HG02981 (cell line): ENCODE measurements around the gene TREX2.
"Not testable (repeated sequence)": the region's sequence is repeated elsewhere in the genome, so short reads cannot be mapped to it uniquely, and the experiment has no call there.

Experiments used
- ATAC-seq: cut with Tn5 transposase; IDR thresholded peaks from one replicate; pipeline ENCODE4 v1.9.1; 2021; ENCODE audit warnings: mild to moderate bottlenecking, moderate library complexity; ENCODE audit not compliant: unreplicated experiment

TREX2 gene

GRCh38 chrX:153410888-153411254 is 35.0 kb downstream of the TREX2 start:
- no peak for ATAC-seq

DNA sequence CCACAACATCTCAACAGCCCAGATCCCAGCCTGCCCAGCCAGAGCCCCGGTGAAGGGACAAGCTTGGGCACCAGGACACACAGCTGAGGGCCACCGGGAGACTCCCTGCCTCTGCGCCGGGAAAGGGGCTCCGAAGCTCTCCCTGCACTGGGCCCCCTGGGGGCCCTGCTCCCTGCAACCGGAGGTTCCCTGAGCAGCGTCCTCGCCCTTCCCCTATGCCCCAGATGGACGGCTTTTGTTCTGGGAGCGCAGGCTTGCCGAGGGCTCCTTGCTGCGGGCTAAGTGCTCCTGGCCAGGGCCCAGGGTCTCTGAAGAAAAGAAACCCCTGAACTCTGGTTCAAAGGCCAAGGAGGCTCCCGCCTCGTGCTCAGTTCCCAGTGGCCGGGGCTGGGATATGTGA is 35.5 kb downstream of the TREX2 start:
- no peak for ATAC-seq

DNA sequence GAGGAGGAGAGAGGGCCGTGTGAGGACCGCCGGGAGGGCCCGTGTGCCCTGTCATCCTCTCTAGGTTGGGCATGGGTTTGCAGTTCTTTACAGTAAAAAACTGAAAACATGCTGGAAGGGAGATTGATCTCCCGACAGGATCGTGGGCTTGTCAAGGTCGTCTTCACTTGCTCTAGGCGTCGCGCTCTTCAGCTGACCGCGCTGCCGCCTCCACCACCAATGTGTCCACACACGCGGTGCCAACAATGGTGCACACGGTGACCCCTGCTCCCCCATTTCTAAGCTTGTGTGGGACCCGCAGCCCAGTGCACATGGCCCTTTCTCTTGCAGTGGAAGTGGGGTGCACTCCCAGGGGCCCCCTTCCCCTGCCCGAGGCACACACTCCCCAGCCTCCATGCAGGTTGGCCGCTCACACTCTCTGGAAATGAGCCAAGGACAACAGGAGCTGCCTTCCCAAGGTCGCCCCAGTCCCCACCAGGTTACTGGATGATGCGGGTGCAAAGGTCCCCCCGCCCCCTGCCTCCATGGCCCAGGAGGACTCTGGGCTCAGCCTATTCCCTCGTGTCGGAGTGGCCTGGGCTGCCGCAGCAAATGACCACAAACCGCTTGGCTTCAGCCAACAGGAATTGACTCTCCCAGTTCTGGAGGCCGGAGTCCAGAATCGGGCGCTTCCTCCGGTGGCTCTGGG is 36.3 kb downstream of the TREX2 start:
- ATAC-seq = no peak

DNA sequence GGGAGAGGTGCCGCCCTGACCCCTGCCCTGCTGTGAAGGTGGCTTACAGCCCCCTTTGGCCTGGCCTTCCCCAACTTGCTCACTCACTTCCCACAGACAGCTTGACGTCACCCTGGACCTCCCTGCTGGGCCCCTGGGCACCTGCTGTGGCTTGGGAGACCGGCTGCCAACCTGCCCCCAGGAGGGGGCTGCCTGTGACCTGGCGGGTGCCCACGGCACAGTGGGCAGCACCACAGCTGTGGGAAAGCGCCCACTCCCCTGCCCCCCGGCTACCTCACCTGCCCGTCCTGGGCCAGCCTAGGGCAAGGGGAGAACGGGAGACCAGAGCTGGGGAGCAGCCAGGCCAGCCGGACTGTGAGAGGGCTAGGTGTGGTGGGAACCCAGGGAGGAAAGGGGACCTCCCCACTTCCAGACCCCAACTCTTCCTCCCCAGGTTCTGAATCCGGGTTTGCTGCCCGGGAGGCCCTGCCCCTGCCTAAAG is 36.9 kb downstream of the TREX2 start:
- no peak for ATAC-seq

DNA sequence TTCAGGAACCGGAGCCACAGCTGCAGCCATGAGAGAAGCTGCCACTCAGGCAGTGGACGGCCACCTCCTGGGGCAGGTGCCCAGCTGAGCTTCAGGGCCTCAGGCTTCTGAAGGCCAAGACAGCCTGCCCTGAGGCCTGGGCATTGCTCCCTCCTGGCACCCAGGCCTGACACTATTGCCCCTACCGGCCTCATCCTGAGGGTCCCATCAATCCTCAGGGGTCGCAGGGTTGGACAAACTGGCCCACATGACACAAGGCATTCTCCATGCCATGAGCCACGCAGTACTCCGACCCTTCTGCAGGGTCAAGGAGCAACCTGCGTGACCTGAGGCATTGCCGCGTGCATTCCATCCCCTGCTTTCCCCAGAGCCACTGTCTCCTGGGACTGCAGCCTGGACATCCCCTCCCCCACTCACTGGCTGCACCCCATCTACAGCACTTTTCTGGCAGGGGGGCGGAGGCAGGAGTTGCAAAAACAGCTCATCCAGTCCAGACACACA is 37.6 kb downstream of the TREX2 start:
- ATAC-seq = no peak

DNA sequence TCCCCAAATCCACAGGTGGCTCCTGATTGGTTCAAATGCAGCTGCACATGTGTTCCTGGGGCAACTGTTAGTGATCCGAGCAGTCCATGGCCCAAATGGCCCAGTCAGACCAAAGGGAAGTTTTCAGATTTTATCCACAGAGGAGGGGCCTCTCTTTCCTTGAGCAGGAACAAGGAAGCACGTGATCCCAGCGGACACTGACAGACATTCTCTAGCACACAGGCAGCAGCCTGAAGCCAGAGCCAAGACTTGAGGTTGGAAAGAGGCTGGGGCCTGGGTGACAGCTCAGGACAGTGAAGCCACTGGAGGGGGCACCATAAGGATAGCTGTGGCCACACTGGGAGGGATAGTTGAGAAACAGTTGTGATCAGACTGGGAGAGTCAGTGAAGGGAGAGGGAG is 38.1 kb downstream of the TREX2 start:
- no peak for ATAC-seq

- ATAC-seq = no peak
Observed at GRCh38 chrX:153406903-153407302, 39.0 kb downstream of the TREX2 start.

- no peak for ATAC-seq
Observed at GRCh38 chrX:153406011-153406410, 39.8 kb downstream of the TREX2 start.

- no peak for ATAC-seq
Observed at GRCh38 chrX:153405426-153405825, 40.4 kb downstream of the TREX2 start.

DNA sequence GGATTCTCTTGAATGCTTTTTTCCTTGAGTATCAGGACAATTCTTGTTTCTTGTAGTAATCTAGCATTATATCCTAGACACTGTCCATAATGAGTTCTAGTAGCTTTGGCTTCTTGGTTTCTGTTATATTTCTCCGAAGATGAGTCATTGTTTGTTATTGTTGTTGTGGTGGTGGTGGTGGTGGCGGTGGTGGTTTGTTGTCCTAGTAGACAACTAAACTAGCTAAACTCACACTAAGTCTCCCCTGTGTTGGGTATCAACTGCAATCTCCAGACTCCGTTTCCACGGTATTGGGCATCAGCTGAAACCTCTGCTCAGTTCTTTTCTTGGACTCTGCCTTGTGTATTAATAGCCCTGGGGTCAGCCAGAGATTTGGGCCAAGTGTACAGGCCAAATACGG is 41.5 kb downstream of the TREX2 start:
- not testable (repeated sequence) for ATAC-seq

- ATAC-seq = no peak
Observed at GRCh38 chrX:153401133-153401764, 44.6 kb downstream of the TREX2 start, which contains the start of gene PNMA6E. Gene PNMA6E (minus strand): TSS chrX:153401350. CDS start chrX:153398849, 2,501 bp downstream.

DNA sequence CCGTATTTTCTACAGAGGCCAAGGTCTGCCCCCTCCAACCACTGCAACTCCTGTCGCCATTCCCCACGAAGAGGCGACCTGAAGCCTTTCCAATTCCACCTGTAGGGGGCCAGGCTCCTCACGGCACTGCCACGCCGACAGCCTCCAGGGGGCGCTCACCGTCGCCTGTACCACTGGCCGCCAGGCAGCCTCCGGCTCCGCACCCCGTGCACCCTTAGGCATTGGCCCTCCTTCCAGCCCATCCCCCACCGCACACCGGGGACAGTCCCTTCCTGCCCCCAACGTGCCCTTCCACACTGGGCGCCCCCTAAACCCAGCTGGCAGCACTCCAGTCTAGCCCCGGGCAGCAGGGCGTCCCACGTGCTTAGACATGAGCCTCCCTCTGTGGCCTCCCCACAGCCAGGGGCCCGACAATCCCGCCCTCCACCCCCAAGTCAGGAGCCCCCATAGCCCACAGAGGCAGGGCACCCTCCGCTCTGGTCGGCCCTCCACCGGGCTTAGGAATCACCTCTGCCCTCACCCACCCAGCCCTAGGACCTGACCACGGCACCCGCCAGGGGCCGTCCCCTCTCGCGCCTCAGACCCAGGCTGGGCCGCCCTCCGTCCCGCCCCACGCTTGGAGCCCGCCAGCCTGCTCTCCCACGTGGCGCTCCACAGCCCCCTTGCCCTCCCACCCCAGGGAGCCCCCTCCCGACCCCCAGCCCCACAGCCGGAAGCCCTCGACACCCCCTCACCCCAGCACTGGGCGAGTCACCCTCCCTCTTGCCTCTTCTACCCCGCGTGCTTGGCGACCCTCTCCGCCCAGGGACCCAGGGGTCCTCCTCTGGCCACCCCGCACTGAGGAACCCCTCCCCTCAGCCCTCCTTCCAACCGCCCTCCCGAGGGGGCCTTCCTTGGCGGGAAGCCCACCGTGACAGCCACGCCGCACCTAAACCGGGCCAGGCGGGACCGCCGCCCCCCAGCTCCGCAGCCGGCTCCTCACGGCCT is 45.4 kb downstream of the TREX2 start:
- no peak for ATAC-seq

GRCh38 chrX:153398275-153398960 is 47.4 kb downstream of the TREX2 start:
- no peak for ATAC-seq

DNA sequence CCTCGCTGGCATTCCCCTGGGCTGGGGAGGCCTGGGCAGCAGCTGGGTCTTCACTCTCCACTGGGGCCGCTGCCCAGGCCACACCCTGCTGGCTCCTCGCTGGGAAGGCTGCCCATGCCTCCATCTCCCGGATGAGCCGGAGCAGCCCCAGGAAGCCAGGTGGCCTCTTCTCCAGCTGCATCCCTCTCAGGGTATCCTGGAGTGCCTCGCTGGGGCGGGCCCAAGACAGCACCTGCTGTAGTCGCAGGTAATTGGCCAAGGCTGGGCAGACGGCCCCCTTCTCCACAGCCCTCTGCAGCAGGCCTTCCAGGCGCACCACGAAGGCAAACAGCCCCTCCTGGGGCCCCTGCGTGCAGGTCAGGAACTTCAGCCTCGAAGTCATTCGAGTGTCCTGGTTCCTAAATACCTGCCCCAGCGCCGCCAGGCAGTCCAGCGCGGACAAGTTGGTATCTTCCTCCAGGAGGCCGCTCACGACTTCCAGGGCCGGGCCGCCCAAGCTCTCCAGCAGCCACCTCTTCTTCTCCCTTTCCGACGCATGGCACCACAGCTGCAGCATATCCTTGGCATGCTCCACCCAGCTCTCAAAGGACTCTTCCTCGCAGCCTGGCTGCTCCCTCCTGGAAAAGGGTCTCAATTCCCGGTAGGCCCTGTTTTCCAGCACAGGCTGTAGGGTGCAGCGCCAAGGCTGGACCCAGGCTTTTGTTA is 48.4 kb downstream of the TREX2 start:
- ATAC-seq = no peak

- no peak for ATAC-seq
Observed at GRCh38 chrX:153396320-153397195, 49.3 kb downstream of the TREX2 start.

- no peak for ATAC-seq
Observed at GRCh38 chrX:153395613-153396319, 50.1 kb downstream of the TREX2 start.

DNA sequence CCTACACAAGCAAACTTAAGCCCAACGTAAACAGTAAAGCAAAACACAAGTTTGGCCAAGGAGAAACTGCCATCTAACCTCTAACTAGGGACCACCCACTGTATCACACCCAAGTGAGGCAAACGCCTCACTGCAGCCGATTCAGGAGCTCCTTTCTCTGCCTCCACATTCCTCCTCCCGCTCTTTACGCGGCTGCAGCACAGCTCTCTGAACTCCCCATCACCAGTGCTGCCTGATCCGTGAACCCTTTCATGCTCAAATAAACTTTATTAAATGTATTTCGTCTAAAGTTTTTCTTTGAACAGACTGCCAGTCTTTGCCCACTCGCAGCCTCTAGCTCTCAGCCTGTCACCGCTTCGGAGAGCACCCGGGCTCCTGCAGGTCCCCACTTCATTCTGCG is 51.2 kb downstream of the TREX2 start:
- ATAC-seq = no peak
